GM03348 (cell line): Measurements from ENCODE around the gene AKAP9.
"Not testable (repeated sequence)": the region's sequence is repeated elsewhere in the genome, so short reads cannot be mapped to it uniquely, and the experiment has no call there.

Source experiments
- DNase-seq: peaks from one replicate; pipeline ENCODE4 v3.0.0; 2012; ENCODE audit warnings: low spot score

AKAP9 gene

GRCh38 chr7:92134271-92135051, 193.8 kb downstream of the AKAP9 start, which contains the start of gene CYP51A1:
CYP51A1 (minus strand) TSS chr7:92134477; CDS start chr7:92134364, 113 bp downstream.
- DNase-seq: peak; percentile 95

DNA sequence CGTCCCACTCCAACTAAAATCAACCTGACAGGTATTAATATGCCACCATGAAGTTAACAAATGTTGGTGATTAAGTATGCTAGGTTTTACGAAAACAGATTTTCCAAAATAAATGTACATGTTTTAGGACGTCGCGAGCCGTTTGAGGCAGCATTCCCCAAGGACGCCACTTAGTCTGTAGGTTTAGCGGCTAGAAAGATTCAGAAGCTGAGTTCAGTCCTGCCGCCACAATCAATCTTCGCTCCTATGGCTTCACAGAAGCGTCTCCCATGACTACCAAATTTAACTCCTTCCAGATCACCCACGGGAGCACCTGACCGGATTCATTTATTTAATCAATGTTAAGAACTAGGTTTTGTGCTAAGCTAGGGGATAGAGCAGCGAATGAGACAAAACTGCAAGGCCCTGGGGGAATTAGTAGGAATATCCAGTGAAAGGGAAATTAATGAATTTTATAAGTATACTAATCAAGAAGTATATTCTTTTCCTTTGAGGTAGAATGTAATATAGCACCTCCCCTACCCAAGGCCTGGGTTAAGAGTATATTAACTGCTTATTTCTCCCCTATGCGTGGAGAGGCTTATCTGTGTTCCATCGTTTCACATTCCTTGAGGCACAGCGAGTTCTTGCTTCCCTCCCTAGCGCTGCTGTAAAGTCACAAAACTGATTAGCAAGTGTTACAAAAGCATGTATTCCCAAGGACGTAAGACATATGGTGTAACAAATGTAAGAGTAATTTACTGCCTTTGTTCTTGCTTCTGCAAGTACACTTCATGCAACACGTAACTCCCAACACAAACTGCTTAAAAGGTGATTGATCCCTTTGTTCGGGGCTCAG, 194.6 kb downstream of the AKAP9 start:
- DNase-seq: peak; percentile 12

DNA sequence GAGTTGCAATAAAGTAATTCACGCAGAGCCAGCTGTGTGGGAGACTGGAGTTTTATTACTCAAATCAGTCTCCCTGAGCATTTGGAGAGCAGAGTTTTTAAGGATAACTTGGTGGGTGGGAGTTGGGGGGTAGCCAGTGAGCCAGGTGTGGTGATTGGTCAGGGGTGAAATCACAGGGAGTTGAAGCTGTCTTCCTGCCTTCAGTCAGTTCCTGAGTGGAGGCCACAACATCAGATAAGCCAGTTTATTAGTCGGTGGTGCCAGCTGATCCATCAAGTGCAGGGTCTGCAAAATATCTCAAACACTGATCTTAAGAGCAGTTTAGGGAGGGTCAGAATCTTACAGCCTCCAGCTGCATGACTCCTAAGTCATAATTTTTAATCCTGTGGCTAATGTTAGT, 196.9 kb downstream of the AKAP9 start:
- no peak for DNase-seq

DNA sequence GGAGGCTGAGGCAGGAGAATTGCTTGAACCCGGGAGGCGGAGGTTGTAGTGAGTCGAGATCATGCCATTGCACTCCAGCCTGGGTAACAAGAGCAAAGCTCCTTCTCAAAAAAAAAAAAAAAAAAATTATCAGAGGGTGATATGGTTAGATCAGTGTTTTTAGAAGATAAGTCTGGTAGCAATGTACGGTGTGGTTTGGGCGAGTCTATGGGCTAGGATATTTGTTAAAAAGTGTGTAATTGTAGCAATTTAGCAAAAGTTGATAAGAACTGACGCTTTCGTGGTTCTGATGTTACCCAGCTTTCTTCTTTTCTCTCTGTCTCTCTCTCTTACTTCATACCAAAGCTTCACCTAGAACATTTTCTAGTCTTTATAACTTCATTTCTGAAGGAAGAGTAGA, 200.5 kb downstream of the AKAP9 start:
- no peak for DNase-seq

GRCh38 chr7:92142791-92143190, 202.1 kb downstream of the AKAP9 start:
- not testable (repeated sequence) for DNase-seq

DNA sequence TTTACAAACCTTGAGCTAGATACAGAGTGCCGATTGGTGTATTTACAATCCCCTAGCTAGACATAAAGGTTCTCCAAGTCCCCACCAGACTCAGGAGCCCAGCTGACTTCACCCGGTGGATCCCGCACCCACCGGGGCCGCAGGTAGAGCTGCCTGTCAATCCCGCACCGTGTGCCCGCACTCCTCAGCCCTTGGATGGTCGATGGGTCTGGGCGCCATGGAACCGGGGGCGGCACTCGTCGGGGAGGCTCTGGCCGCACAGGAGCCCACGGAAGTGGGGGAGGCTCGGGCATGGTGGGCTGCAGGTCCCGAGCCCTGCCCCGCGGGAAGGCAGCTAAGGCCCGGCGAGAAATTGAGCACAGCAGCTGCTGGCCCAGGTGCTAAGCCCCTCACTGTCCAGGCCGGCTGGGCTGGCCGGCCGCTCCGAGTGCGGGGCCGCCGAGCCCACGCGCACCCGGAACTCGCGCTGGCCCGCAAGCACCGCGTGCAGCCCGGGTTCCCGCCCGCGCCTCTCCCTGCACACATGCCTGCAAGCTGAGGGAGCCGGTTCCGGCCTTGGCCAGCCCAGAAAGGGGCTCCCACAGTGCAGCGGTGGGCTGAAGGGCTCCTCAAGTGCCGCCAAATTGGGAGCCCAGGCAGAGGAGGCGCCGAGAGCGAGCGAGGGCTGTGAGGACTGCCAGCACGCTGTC, 202.7 kb downstream of the AKAP9 start:
- DNase-seq: not testable (repeated sequence)

GRCh38 chr7:92149736-92150239, 209.1 kb downstream of the AKAP9 start:
- no peak for DNase-seq

DNA sequence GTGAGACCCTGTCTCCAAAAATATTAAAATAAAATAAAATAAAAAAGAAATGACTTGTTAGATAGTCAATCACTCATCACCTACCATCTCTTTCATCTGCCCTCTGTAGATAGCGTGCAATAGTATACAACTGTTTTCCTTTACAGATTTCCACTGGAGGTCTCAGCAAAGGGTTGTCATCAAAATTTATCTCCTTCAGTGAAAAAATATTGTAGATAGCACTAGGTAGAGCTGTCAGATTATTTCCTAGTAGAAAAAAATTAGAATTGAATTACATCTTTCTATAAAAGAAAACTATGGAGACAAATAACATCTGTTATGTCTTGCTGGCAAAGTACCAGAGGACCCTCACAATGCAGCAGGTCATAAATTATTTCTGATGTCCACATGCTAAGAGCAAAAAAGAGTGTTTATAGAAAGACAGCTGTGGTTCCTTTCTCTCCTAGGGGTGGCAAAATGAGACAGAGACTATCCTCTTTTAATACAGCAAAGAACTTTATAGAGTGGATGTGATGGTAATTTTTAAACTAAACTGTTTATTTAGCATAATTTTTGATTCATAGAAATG, 209.9 kb downstream of the AKAP9 start:
- no peak for DNase-seq

DNA sequence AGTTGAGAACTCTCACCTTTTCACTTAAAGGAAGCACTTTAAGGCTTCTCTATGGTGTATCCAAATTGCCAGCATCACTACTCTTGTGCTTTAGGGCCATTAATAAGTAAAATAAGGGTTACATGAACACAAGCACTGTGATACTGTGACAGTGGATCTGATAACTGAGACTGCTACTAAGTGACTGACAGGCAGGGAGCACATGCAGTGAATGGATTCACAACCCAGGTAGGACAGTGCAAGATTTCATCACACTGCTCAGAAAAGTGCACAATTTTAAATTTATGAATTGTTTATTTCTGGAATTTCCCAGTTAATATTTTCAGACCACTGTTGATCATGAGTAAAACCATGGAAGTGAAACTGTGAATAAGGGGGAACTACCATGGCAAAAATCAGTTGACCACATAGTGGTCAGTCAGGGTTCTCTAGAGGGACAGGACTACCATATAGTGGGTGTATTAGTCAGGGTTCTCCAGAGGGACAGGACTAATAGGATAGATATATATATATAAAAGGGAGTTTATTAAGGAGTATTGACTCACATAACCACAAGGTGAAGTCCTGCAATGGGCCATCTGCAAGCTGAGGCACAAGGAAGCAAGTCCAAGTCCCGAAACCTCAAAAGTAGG, 214.6 kb downstream of the AKAP9 start:
- DNase-seq: no peak

DNA sequence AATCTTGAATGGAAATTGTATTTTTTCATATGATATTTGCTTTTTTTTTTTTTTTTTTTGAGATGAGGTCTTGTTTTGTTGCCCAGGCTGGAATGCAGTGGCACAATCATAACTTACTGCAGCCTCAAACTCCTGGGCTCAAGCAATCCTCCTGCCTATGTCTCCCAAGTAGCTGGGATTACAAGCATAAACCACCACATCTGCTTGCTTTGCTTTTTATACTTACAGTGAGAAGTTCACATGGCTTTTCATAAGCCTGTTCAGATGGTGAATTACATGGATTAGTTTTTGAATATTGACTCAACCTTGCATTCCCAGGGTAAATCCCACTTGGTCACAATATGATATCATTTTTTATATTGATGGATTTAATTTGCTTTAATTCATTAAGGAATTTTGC, 216.3 kb downstream of the AKAP9 start:
- no peak for DNase-seq

GRCh38 chr7:92158660-92159575, 218.3 kb downstream of the AKAP9 start:
- DNase-seq: peak; percentile 88
